H1 (cell line): ENCODE results near the gene OPALIN. TPM values are rescaled to one million over a fixed set of nuclear protein-coding genes. Genes with fewer than 3 reads are reported as not detected.

Source experiments
- CTCF ChIA-PET: fragments of 300-600 bp; sonication (Branson Sonifier 250); formaldehyde crosslinking; loops from one replicate; lab custom pipeline; 2021; ENCODE audit not compliant: partially characterized antibody; lab: Charles Lee
- POLR2A ChIA-PET: fragments of 300-600 bp; sonication (Branson Sonifier 250); formaldehyde crosslinking; loops from one replicate; lab custom pipeline; 2021; ENCODE audit warnings: inconsistent platforms; ENCODE audit not compliant: partially characterized antibody; lab: Charles Lee
- DNase-seq, 2 experiments: peaks; one replicate each; pipeline versions ENCODE4 v3.0.0 to v3.0.0-alpha.2; 2010 to 2022; ENCODE audit warnings: low spot score in 2 of 2, low read depth in 1 of 2, mixed read lengths in 1 of 2
- FAIRE-seq: peaks from 2 replicates; lab custom pipeline; 2011; peaks lifted over from hg19 to GRCh38; lab: Jason Lieb, UNC
- H2AFZ ChIP-seq: 2 replicates; pipeline ENCODE4 v1.8.1; 2012; ENCODE audit warnings: low read length, inconsistent platforms
- H2AK5ac ChIP-seq: 2 replicates; pipeline ENCODE4 v1.6.1; 2013; ENCODE audit warnings: low read depth, low read length
- H2BK120ac ChIP-seq: replicated peaks from 2 replicates; pipeline ENCODE3; 2013; ENCODE audit warnings: low read depth, low read length, inconsistent platforms
- H2BK12ac ChIP-seq: 2 replicates; pipeline ENCODE4 v1.6.1; 2013; ENCODE audit warnings: low read depth, low read length
- H2BK15ac ChIP-seq: 2 replicates; pipeline ENCODE4 v1.6.1; 2013; ENCODE audit warnings: low read length
- H2BK20ac ChIP-seq: 2 replicates; pipeline ENCODE4 v1.6.1; 2013; ENCODE audit warnings: low read length
- H2BK5ac ChIP-seq: 2 replicates; pipeline ENCODE4 v1.6.1; 2013; ENCODE audit warnings: low read depth, low read length
- H3K14ac ChIP-seq: 2 replicates; pipeline ENCODE4 v1.6.1; 2013; ENCODE audit warnings: inconsistent platforms; ENCODE audit not compliant: insufficient read length
- H3K18ac ChIP-seq: 2 replicates; pipeline ENCODE4 v1.6.1; 2013; ENCODE audit warnings: low read length; ENCODE audit errors: extremely low read depth
- H3K23ac ChIP-seq: 2 replicates; pipeline ENCODE4 v1.6.1; 2013; ENCODE audit warnings: inconsistent platforms; ENCODE audit not compliant: insufficient read length
- H3K23me2 ChIP-seq: 2 replicates; pipeline ENCODE4 v1.6.1; 2013; ENCODE audit warnings: low read depth, low read length
- H3K27ac ChIP-seq: 2 replicates; pipeline ENCODE4 v1.6.1; 2011; ENCODE audit warnings: low read depth, low read length, inconsistent platforms
- H3K27me3 ChIP-seq, 4 experiments: replicated peaks in 1 of 4; 1 replicate in 1 of 4; 2 replicates in 3 of 4; pipeline versions ENCODE4 v1.6.1 to v1.8.1; 2011 to 2013; ENCODE audit warnings: low read length in 3 of 4, mild to moderate bottlenecking in 3 of 4, inconsistent platforms in 2 of 4, mixed read lengths in 2 of 4, moderate library complexity in 1 of 4; ENCODE audit not compliant: control insufficient read depth in 3 of 4, insufficient read depth in 3 of 4; ENCODE audit errors: extremely low read depth in 1 of 4
- H3K36me3 ChIP-seq, 4 experiments: 2 replicates each; pipeline versions ENCODE4 v1.6.1 to v1.8.1; 2011 to 2013; ENCODE audit warnings: mild to moderate bottlenecking in 4 of 4, low read length in 3 of 4, moderate library complexity in 2 of 4, control low read depth in 1 of 4, inconsistent platforms in 1 of 4; ENCODE audit not compliant: insufficient read depth in 4 of 4, control insufficient read depth in 2 of 4
- H3K4ac ChIP-seq: replicated peaks from 2 replicates; pipeline ENCODE3; 2013; ENCODE audit warnings: low read length, low read depth, mixed read lengths, inconsistent platforms; ENCODE audit not compliant: insufficient read length
- H3K4me1 ChIP-seq, 4 experiments: replicated peaks in 1 of 4; 1 replicate in 1 of 4; 2 replicates in 3 of 4; pipeline versions ENCODE4 v1.6.1 to v1.8.1; 2011 to 2013; ENCODE audit warnings: low read length in 3 of 4, inconsistent platforms in 2 of 4, mixed read lengths in 1 of 4; ENCODE audit not compliant: insufficient read depth in 4 of 4, control insufficient read depth in 3 of 4
- H3K4me2 ChIP-seq, 2 experiments: 2 replicates each; pipeline versions ENCODE4 v1.6.1 to v1.8.1; 2011 to 2013; ENCODE audit warnings: low read depth in 2 of 2, low read length in 2 of 2, control low read depth in 1 of 2, inconsistent platforms in 1 of 2, mild to moderate bottlenecking in 1 of 2; ENCODE audit not compliant: insufficient read depth in 1 of 2
- H3K4me3 ChIP-seq, 4 experiments: fragments of 200-600, 300-600 bp in 1 of 4; sonication (generic), shearing (Covaris generic), sonication (Bioruptor Twin) in 1 of 4; 2 replicates each; pipeline versions ENCODE4 v1.5.1 to v1.8.1; 2011 to 2016; ENCODE audit warnings: low read length in 4 of 4, low read depth in 3 of 4, control low read depth in 2 of 4, inconsistent platforms in 2 of 4, mild to moderate bottlenecking in 2 of 4, mixed read lengths in 1 of 4, moderate library complexity in 1 of 4; ENCODE audit not compliant: insufficient read depth in 2 of 4; ENCODE audit errors: extremely low read depth in 1 of 4
- H3K56ac ChIP-seq: replicated peaks from 2 replicates; pipeline ENCODE3; 2013; ENCODE audit warnings: low read depth, mild to moderate bottlenecking, mixed read lengths, low read length, inconsistent platforms; ENCODE audit not compliant: insufficient read length
- H3K79me1 ChIP-seq: 2 replicates; pipeline ENCODE4 v1.6.1; 2013; ENCODE audit warnings: low read depth, low read length, control low read depth
- H3K79me2 ChIP-seq, 2 experiments: 2 replicates each; pipeline versions ENCODE4 v1.6.1 to v1.8.1; 2012 to 2013; ENCODE audit warnings: low read length in 2 of 2, mild to moderate bottlenecking in 2 of 2, inconsistent platforms in 1 of 2; ENCODE audit not compliant: insufficient read depth in 2 of 2, control insufficient read depth in 1 of 2
- H3K9ac ChIP-seq, 4 experiments: replicated peaks in 1 of 4; 1 replicate in 1 of 4; 2 replicates in 3 of 4; pipeline versions ENCODE4 v1.6.1 to v1.8.1; 2011 to 2013; ENCODE audit warnings: low read depth in 3 of 4, low read length in 3 of 4, control low read depth in 2 of 4, mild to moderate bottlenecking in 2 of 4, moderate library complexity in 2 of 4, inconsistent platforms in 1 of 4; ENCODE audit errors: extremely low read depth in 1 of 4
- H3K9me3 ChIP-seq, 2 experiments: 2 replicates each; pipeline versions ENCODE4 v1.6.1 to v1.8.1; 2012 to 2013; ENCODE audit warnings: mild to moderate bottlenecking in 2 of 2, moderate library complexity in 2 of 2, control low read depth in 1 of 2, inconsistent platforms in 1 of 2, low read depth in 1 of 2, low read length in 1 of 2, mixed read lengths in 1 of 2; ENCODE audit not compliant: insufficient read depth in 2 of 2
- H4K20me1 ChIP-seq, 2 experiments: replicated peaks in 1 of 2; 2 replicates each; pipeline versions ENCODE3 to v1.8.1; 2011 to 2013; ENCODE audit warnings: inconsistent platforms in 2 of 2, low read length in 2 of 2, mild to moderate bottlenecking in 1 of 2; ENCODE audit not compliant: insufficient read depth in 2 of 2, control insufficient read depth in 1 of 2
- H4K5ac ChIP-seq: 2 replicates; pipeline ENCODE4 v1.6.1; 2013; ENCODE audit warnings: low read length, low read depth, mixed read lengths, inconsistent platforms; ENCODE audit not compliant: insufficient read length
- H4K8ac ChIP-seq: 2 replicates; pipeline ENCODE4 v1.8.0; 2013; ENCODE audit warnings: mild to moderate bottlenecking, moderate library complexity, low read length, inconsistent platforms; ENCODE audit not compliant: insufficient read depth; ENCODE audit errors: extremely low read depth
- H4K91ac ChIP-seq: replicated peaks from 2 replicates; pipeline ENCODE3; 2013; ENCODE audit warnings: low read length, mixed read lengths, inconsistent platforms; ENCODE audit not compliant: insufficient read length
- CREB1 ChIP-seq: IDR thresholded peaks from 2 replicates; pipeline ENCODE4 v1.6.1; 2012; ENCODE audit warnings: inconsistent platforms
- CTCF ChIP-seq, 3 experiments: IDR thresholded peaks; 1 replicate in 2 of 3; 2 replicates in 1 of 3; pipeline versions ENCODE4 v1.5.1 to v1.6.1; 2011; ENCODE audit warnings: low read length in 3 of 3, mild to moderate bottlenecking in 3 of 3, inconsistent platforms in 2 of 3, low read depth in 1 of 3, moderate library complexity in 1 of 3; ENCODE audit not compliant: insufficient read depth in 1 of 3; ENCODE audit errors: control extremely low read depth in 1 of 3
- GABPA ChIP-seq: IDR thresholded peaks from 2 replicates; pipeline ENCODE4 v1.6.1; 2011; ENCODE audit warnings: mild to moderate bottlenecking, low read length, moderate library complexity, borderline replicate concordance; ENCODE audit not compliant: insufficient read depth
- JUND ChIP-seq: IDR thresholded peaks from 2 replicates; pipeline ENCODE4 v1.6.1; 2011; ENCODE audit warnings: mild to moderate bottlenecking, improper control_type of control experiment, low read length
- WGBS, 2 experiments: shearing (Covaris generic) in 1 of 2; methylation state at CpG; one replicate each; pipeline versions ENCODE4 v1.1.6 to v1.1.7; 2013 to 2015; ENCODE audit warnings: low lambda C conversion rate in 2 of 2, mixed read lengths in 2 of 2, inconsistent platforms in 1 of 2, low coverage in 1 of 2, missing lambda C conversion rate in 1 of 2; ENCODE audit not compliant: insufficient replicate concordance in 2 of 2, insufficient coverage in 1 of 2, insufficient read length in 1 of 2; ENCODE audit errors: extremely low coverage in 1 of 2, missing lambda C conversion rate in 1 of 2; 5-methylcytosine and 5-hydroxymethylcytosine counted together
- long read RNA-seq, 2 experiments: library from RNA in 1 of 2; library from capped mRNA in 1 of 2; stranded (forward); transcript quantifications; one replicate each; pipeline ENCODE4 v2.0.0, GENCODE V29; 2021; ENCODE audit warnings: inconsistent platforms in 1 of 2
- polyA minus RNA-seq, 3 experiments: library from RNA; depleted of rRNA, polyadenylated mRNA; stranded (reverse); fragments of >200 nt; gene quantifications; 1 replicate in 2 of 3; 2 replicates in 1 of 3; pipeline ENCODE4 v1.2.3, GENCODE V29; 2011
- polyA plus RNA-seq, 7 experiments: library from polyadenylated mRNA; depleted of rRNA in 3 of 7; stranded (reverse) in 5 of 7; unstranded in 2 of 7; fragments of >200 nt in 5 of 7; fragments of 200-250 nt in 2 of 7; gene quantifications; 1 replicate in 5 of 7; 2 replicates in 1 of 7; 4 replicates in 1 of 7; pipeline versions ENCODE4 v1.2.1 to v1.2.3, GENCODE V29; 2011 to 2013; ENCODE audit warnings: missing spikeins in 2 of 7, mixed read lengths in 2 of 7
- total RNA-seq: library from RNA; stranded (reverse); fragmentation: NEBNext Ultra II Directional; extraction: Animal tissue kit (Norgen Biotek cat#: 25700); gene quantifications from 2 replicates; pipeline ENCODE4 v1.2.1, GENCODE V29; 2021

OPALIN gene
- total RNA-seq (not detected in 2 replicates), polyA plus RNA-seq (2011; rRNA removed) (0.03 TPM in 1 of 2 replicates, not detected in the other), polyA minus RNA-seq (2011; rRNA and poly(A)+ RNA removed) (not detected in 2 replicates)
- not detected for polyA plus RNA-seq (2011; cell fraction: cytosol; rRNA removed)
- not detected for polyA plus RNA-seq (2011; cell fraction: nucleus; rRNA removed)
- not detected in 4 replicates for polyA plus RNA-seq (2012, experiment 1 of 2)
- not detected for polyA plus RNA-seq (2012, experiment 2 of 2)
- 0.06 TPM for polyA plus RNA-seq (2013, experiment 1 of 2)
- 0.06 TPM for polyA plus RNA-seq (2013, experiment 2 of 2)
- polyA minus RNA-seq (2011; cell fraction: cytosol; rRNA and poly(A)+ RNA removed) = not detected
- not detected for polyA minus RNA-seq (2011; cell fraction: nucleus; rRNA and poly(A)+ RNA removed)
- long read RNA-seq, experiment 1 = 0 reads
- long read RNA-seq, experiment 2 = 0 reads

GRCh38 chr10:96358851-96359540 is at the start of gene OPALIN:
OPALIN (minus strand) TSS chr10:96359002; CDS start chr10:96358896, 106 bp downstream.
- H4K91ac ChIP-seq = no peak within 1 kb of the TSS
- H3K27ac ChIP-seq = no peak within 1 kb of the TSS
- no peak for DNase-seq
- POLR2A ChIA-PET = no interaction called here
- H3K4ac ChIP-seq = no peak within 1 kb of the TSS
- whole genome bisulfite sequencing, 2 experiments = 85% methylated on average over 7 of the region's 7 CpGs; no CpG with 5 or more reads in 1 of the 2 experiments
- CTCF ChIA-PET = interaction anchor here (0.6 to 3.3 kb wide), 9 partner anchors 9 to 196 kb away, joined by 3 to 29 read pairs (median 5); no protein-coding TSS in a partner anchor
- H3K14ac ChIP-seq = no peak within 1 kb of the TSS
- TF ChIP-seq CTCF (IDR thresholded peaks at IDR 0.05; ENCODE audit: control extremely low read depth in 1 of 3, insufficient read depth in 1 of 3, low read depth in 1 of 3, low read length in 3 of 3) (no peak), CREB1 (no peak), GABPA (no peak), JUND (no peak)
- H2BK120ac ChIP-seq = no peak within 1 kb of the TSS
- no peak within 1 kb of the TSS for H2BK5ac ChIP-seq
- H3K9ac ChIP-seq = no peak within 1 kb of the TSS
- H2AFZ ChIP-seq = no peak within 1 kb of the TSS
- H3K36me3 ChIP-seq = no peaks in the 10 kb centered on the region
- no peak within 1 kb of the TSS for H3K18ac ChIP-seq
- H2BK15ac ChIP-seq = no peak within 1 kb of the TSS
- no peaks in the 10 kb centered on the region for H3K9me3 ChIP-seq
- no peak for FAIRE-seq
- H3K79me2 ChIP-seq = no peaks in the 10 kb centered on the region
- no peak within 1 kb of the TSS for H2AK5ac ChIP-seq
- no peak within 1 kb of the TSS; the same call in 1 of the 2 replicates for H4K8ac ChIP-seq
- no peak within 1 kb of the TSS for H3K56ac ChIP-seq
- H4K5ac ChIP-seq = no peak within 1 kb of the TSS
- no peak within 1 kb of the TSS for H3K23ac ChIP-seq
- no peaks in the 10 kb centered on the region for H3K23me2 ChIP-seq
- no peaks in the 10 kb centered on the region for H3K4me1 ChIP-seq
- no peak within 1 kb of the TSS for H2BK12ac ChIP-seq
- no peak within 1 kb of the TSS for H2BK20ac ChIP-seq
- no peaks in the 10 kb centered on the region for H4K20me1 ChIP-seq
- H3K4me3 ChIP-seq = no peak within 1 kb of the TSS
- no peaks in the 10 kb centered on the region; a peak in 1 of 7 replicates for H3K27me3 ChIP-seq
- H3K79me1 ChIP-seq = no peaks in the 10 kb centered on the region
- H3K4me2 ChIP-seq = no peak within 1 kb of the TSS
